Measurements from ENCODE around the gene ZNF281. TPM values are rescaled to one million over a fixed set of nuclear protein-coding genes. Genes with fewer than 3 reads are reported as not detected.

ZNF281 gene
- polyA plus RNA-seq, 1 of the 3 experiments (the other 2 are of a cell fraction), result 3.0 TPM

- no peak for TF ChIP-seq FOSL2 (IDR thresholded peaks at IDR 0.05; ENCODE audit: borderline replicate concordance, low read depth)
- no peak for TF ChIP-seq REST (IDR thresholded peaks at IDR 0.05; ENCODE audit: low read depth, low read length)
- TF ChIP-seq MEF2A (IDR thresholded peaks at IDR 0.05; ENCODE audit: borderline replicate concordance, low read depth), result no peak
- no peak for TF ChIP-seq MXI1 (IDR thresholded peaks at IDR 0.05; ENCODE audit: low read depth, low read length)
- TF ChIP-seq FOXJ3 (CRISPR knock-in tag; IDR thresholded peaks at IDR 0.05), result no peak
- no peak for TF ChIP-seq RCOR1 (IDR thresholded peaks at IDR 0.05; ENCODE audit: low read length)
- TF ChIP-seq SIN3A (IDR thresholded peaks at IDR 0.05; ENCODE audit: borderline replicate concordance, low read depth, low read length), result no peak
These were observed 18.1 kb downstream of the ZNF281 start (continued) for GRCh38 chr1:200391747-200392146.

DNA sequence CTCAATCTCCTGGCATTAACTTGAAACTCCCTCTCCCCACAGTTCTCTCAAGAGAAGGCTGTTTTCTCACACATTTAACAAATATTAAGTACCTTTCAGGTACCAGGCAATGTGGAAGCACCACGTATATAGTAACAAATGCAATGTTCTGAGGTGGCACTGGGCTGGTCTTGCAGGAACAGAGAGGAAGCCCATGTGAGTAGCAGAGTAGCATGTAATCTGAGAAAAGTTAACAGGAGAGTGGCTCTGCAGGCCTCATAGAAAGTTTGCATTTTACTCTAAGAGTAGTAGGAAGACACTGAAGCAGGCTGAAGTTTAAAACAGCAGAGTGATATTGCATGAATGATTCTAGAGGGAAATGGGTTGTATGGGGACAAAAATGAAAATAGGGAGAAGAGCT lies 21.0 kb downstream of the ZNF281 start:
- Histone ChIP-seq H3K9ac (no peak overlapping the region), H3K4me1 (ENCODE audit: control insufficient read depth in 1 of 2, insufficient read depth in 2 of 2, low read depth in 1 of 2, low read length in 1 of 2) (no peaks in the 10 kb centered on the region; a peak in 2 of 4 replicates), H2AFZ (ENCODE audit: low read depth) (peak overlapping the region; percentile 16; the same call in 1 of the 2 replicates), H3K9me2 (no peaks in the 10 kb centered on the region), H3K79me2 (ENCODE audit: insufficient read depth) (no peaks in the 10 kb centered on the region), H3K36me3 (replicated peaks in 1 of 2; ENCODE audit: control insufficient read depth in 1 of 2, insufficient read depth in 2 of 2, low read length in 1 of 2) (no peaks in the 10 kb centered on the region), H3K4me2 (no peak overlapping the region), H3K4me3 (ENCODE audit: low read depth in 2 of 2, low read length in 1 of 2) (no peak overlapping the region), H3K27ac (ENCODE audit: low read depth in 2 of 2, low read length in 1 of 2) (no peak overlapping the region), H3K27me3 (ENCODE audit: insufficient read depth) (no peaks in the 10 kb centered on the region), H4K20me1 (ENCODE audit: insufficient read depth) (no peaks in the 10 kb centered on the region), H3F3A (replicated peaks; ENCODE audit: insufficient read depth) (peaks cover 5% of the 10 kb centered on the region), H3K9me3 (no peaks in the 10 kb centered on the region)
- ChIA-PET POLR2A (no interaction called here), CTCF (no interaction called here)
- 80% methylated on average over 1 of the region's 1 CpG for WGBS (ENCODE audit: low lambda C conversion rate)
- no peak for TF ChIP-seq USF2 (IDR thresholded peaks at IDR 0.05; ENCODE audit: borderline replicate concordance, low read depth, low read length)
- TF ChIP-seq JUND (IDR thresholded peaks at IDR 0.05), result no peak
- no peak for TF ChIP-seq SMC3 (IDR thresholded peaks at IDR 0.05; ENCODE audit: low read depth, low read length)
- no peak for TF ChIP-seq ZBTB33 (IDR thresholded peaks at IDR 0.05; ENCODE audit: borderline replicate concordance, low read depth)
- no peak for TF ChIP-seq CHD2 (IDR thresholded peaks at IDR 0.05; ENCODE audit: low read length, partially characterized antibody)
- no peak for TF ChIP-seq GATA2 (CRISPR knock-in tag; IDR thresholded peaks at IDR 0.05)
- TF ChIP-seq MXI1 (IDR thresholded peaks at IDR 0.05; ENCODE audit: low read depth, low read length), result no peak
- TF ChIP-seq FOSL2 (IDR thresholded peaks at IDR 0.05; ENCODE audit: borderline replicate concordance, low read depth), result no peak
- TF ChIP-seq, protein P1, sequence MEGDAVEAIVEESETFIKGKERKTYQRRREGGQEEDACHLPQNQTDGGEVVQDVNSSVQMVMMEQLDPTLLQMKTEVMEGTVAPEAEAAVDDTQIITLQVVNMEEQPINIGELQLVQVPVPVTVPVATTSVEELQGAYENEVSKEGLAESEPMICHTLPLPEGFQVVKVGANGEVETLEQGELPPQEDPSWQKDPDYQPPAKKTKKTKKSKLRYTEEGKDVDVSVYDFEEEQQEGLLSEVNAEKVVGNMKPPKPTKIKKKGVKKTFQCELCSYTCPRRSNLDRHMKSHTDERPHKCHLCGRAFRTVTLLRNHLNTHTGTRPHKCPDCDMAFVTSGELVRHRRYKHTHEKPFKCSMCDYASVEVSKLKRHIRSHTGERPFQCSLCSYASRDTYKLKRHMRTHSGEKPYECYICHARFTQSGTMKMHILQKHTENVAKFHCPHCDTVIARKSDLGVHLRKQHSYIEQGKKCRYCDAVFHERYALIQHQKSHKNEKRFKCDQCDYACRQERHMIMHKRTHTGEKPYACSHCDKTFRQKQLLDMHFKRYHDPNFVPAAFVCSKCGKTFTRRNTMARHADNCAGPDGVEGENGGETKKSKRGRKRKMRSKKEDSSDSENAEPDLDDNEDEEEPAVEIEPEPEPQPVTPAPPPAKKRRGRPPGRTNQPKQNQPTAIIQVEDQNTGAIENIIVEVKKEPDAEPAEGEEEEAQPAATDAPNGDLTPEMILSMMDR (IDR thresholded peaks at IDR 0.05), result no peak
- no peak for TF ChIP-seq RFX5 (IDR thresholded peaks at IDR 0.05; ENCODE audit: low read length)
- no peak for DNase-seq

Data from SK-N-SH (cell line).